ENCODE data around the gene IL17C. TPM values are rescaled to one million over a fixed set of nuclear protein-coding genes. Genes with fewer than 3 reads are reported as not detected.

IL17C gene
- total and polyA plus RNA-seq, 2 donors (not counting 3 experiments of a cell fraction or from before 2014, with no cell fraction given) = 0.17 TPM; not detected in 1

DNA sequence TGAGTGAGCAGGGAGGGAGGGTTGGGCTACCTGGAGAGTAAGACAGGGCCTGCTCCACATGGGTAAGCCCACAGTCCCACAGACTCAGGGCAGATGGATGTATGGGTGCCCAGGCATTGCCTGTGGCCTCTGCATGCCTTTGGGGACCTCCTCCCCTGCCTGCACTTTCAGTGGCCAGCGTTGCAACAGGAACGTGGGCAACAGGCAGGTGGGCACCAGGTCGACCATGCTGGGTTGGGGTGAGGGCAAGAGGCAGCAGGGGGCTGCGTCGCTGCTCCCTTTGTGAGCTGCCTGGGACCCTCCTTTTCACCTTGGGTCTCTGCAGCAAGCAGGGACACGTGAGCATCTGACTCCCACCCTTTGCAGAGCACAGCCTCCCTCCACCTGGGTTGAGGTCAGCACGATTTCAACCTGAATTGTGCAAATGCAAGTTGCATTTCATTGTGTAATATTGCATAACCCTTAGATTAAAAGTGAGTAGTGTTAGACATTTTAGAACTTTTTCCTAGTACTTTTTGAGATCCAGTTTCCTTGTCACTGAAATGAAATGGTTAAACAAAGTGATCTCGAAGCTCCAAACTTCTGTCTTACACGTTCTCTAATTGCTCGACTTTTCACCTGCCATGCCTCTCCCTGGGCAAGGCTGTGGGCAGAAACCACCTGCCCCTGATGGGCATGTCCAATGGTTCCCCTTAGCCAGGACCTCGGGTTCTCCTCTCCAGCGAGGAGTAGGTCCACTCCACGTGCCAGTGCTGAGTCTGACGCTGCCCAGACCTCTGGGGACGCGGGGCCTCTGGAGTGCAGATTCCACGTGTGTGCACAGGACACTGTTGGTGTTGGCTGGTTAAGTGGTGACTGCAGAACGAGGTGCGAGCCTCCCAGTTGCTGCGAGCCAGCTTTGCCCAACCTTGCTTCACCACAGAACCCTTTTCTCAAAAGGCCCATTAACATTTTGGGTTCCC lies 32.9 kb upstream of the IL17C start:
- no peak for DNase-seq (ENCODE audit: low read depth, low spot score)
- no peak overlapping the region for H2AFZ ChIP-seq (ENCODE audit: low read depth, low read length)
- H4K20me1 ChIP-seq (replicated peaks; ENCODE audit: control insufficient read depth, extremely low read depth, insufficient read depth, low read length) = no peaks in the 10 kb centered on the region
- no peak overlapping the region for H3K4me3 ChIP-seq (replicated peaks in 1 of 3; ENCODE audit: insufficient read depth in 1 of 3, low read depth in 1 of 3, low read length in 3 of 3)
- no peak overlapping the region for H3K27ac ChIP-seq (ENCODE audit: insufficient read depth, low read depth, low read length)
- H3K9ac ChIP-seq (replicated peaks; ENCODE audit: extremely low read depth, insufficient read depth, low read length) = no peak overlapping the region
- no peak overlapping the region for H3K4me2 ChIP-seq (ENCODE audit: insufficient read depth, low read length)
- TF ChIP-seq MYC (IDR thresholded peaks at IDR 0.05; ENCODE audit: low read depth, low read length) = no peak
- peaks cover 3 to 42% of the 10 kb centered on the region in 2 experiments for H3K36me3 ChIP-seq (ENCODE audit: control insufficient read depth in 2 of 2, extremely low read depth in 1 of 2, insufficient read depth in 2 of 2, low read length in 2 of 2)
- intact Hi-C loops (cut with micrococcal nuclease) (no loop called here), dilution Hi-C loops (cut with MboI; ENCODE audit: extremely low pct_ligation_motif_present, low sequenced_read_pairs) (no loop called here)
- H3K9me3 ChIP-seq (replicated peaks; ENCODE audit: control insufficient read depth, insufficient read depth, low read length) = no peaks in the 10 kb centered on the region
- H3K4me1 ChIP-seq (ENCODE audit: control insufficient read depth, extremely low read depth, insufficient read depth, low read length) = no peaks in the 10 kb centered on the region
- no peaks in the 10 kb centered on the region for H3K27me3 ChIP-seq (ENCODE audit: control insufficient read depth in 2 of 2, insufficient read depth in 2 of 2, low read length in 2 of 2)
- H3K9me1 ChIP-seq (replicated peaks; ENCODE audit: control insufficient read depth, extremely low read depth, insufficient read depth, low read length) = no peaks in the 10 kb centered on the region
- ChIA-PET CTCF (no interaction called here), POLR2A (no interaction called here)
- H3K79me2 ChIP-seq (ENCODE audit: control insufficient read depth, insufficient read depth, low read length) = no peaks in the 10 kb centered on the region
- FAIRE-seq = no peak
- no TSS peak for BruUV-seq (replicated peaks)

DNA sequence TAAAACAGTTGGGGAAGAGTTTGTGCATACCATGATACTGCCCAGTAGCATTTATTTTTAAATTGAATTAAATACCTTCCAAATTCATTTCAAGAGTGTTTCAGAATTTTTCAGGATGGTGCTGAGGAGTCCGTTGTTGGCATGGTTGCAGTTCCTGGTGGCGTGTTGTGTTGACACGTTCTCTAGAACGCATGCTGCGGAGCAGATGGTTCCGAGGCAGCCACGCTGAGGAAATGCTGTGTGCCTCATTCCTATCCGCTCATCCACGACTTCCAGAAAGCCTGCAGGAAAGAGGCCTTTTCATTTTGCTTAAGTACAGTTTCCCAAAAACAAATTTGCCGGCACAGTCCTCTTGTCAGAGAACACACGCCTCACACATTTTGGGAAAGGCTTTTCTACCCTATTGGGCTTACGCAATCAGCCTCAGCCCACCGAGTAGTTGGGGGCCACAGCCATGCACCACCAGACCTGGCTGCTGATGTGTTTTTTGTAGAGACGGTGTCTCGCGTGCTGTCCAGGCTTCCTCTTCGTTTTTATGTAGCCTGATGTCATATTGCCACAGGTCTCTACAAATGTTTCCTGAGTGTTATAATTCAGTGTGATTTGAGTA lies 32.1 kb upstream of the IL17C start:
- no peaks in the 10 kb centered on the region for H4K20me1 ChIP-seq (replicated peaks; ENCODE audit: control insufficient read depth, extremely low read depth, insufficient read depth, low read length)
- H3K36me3 ChIP-seq (ENCODE audit: control insufficient read depth in 2 of 2, extremely low read depth in 1 of 2, insufficient read depth in 2 of 2, low read length in 2 of 2) = peaks cover 0 to 37% of the 10 kb centered on the region in 2 experiments
- CTCF ChIA-PET = no interaction called here
- no peaks in the 10 kb centered on the region for H3K4me1 ChIP-seq (ENCODE audit: control insufficient read depth, extremely low read depth, insufficient read depth, low read length)
- no peak for DNase-seq (ENCODE audit: low read depth, low spot score)
- no TSS peak for BruUV-seq (replicated peaks)
- FAIRE-seq = no peak
- H3K4me3 ChIP-seq (replicated peaks in 1 of 3; ENCODE audit: insufficient read depth in 1 of 3, low read depth in 1 of 3, low read length in 3 of 3) = no peak overlapping the region
- POLR2A ChIA-PET = no interaction called here
- H3K9me3 ChIP-seq (replicated peaks; ENCODE audit: control insufficient read depth, insufficient read depth, low read length) = no peaks in the 10 kb centered on the region
- H3K27me3 ChIP-seq (ENCODE audit: control insufficient read depth in 2 of 2, insufficient read depth in 2 of 2, low read length in 2 of 2) = no peaks in the 10 kb centered on the region
- H3K27ac ChIP-seq (ENCODE audit: insufficient read depth, low read depth, low read length) = no peak overlapping the region
- no peak overlapping the region for H3K4me2 ChIP-seq (ENCODE audit: insufficient read depth, low read length)
- H3K9ac ChIP-seq (replicated peaks; ENCODE audit: extremely low read depth, insufficient read depth, low read length) = no peak overlapping the region
- H2AFZ ChIP-seq (ENCODE audit: low read depth, low read length) = no peak overlapping the region
- no peak for TF ChIP-seq JUN (IDR thresholded peaks at IDR 0.05; ENCODE audit: borderline replicate concordance, insufficient read depth, insufficient read length, low read depth)
- TF ChIP-seq FOS (IDR thresholded peaks at IDR 0.05; ENCODE audit: borderline replicate concordance, insufficient read depth, low read length) = no peak
- TF ChIP-seq, protein P1, sequence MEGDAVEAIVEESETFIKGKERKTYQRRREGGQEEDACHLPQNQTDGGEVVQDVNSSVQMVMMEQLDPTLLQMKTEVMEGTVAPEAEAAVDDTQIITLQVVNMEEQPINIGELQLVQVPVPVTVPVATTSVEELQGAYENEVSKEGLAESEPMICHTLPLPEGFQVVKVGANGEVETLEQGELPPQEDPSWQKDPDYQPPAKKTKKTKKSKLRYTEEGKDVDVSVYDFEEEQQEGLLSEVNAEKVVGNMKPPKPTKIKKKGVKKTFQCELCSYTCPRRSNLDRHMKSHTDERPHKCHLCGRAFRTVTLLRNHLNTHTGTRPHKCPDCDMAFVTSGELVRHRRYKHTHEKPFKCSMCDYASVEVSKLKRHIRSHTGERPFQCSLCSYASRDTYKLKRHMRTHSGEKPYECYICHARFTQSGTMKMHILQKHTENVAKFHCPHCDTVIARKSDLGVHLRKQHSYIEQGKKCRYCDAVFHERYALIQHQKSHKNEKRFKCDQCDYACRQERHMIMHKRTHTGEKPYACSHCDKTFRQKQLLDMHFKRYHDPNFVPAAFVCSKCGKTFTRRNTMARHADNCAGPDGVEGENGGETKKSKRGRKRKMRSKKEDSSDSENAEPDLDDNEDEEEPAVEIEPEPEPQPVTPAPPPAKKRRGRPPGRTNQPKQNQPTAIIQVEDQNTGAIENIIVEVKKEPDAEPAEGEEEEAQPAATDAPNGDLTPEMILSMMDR (IDR thresholded peaks at IDR 0.05; ENCODE audit: extremely low read depth in 1 of 2, insufficient read depth in 1 of 2, low read depth in 1 of 2, low read length in 2 of 2) = no peak
- no peak for TF ChIP-seq POLR2A (IDR thresholded peaks at IDR 0.05; ENCODE audit: low read depth, low read length)
- TF ChIP-seq EZH2 (IDR thresholded peaks at IDR 0.05; ENCODE audit: borderline replicate concordance, low read depth, low read length, severe bottlenecking) = no peak
- TF ChIP-seq POLR2AphosphoS5 (IDR thresholded peaks at IDR 0.05; ENCODE audit: insufficient read depth, low read depth, low read length) = no peak
- TF ChIP-seq MYC (IDR thresholded peaks at IDR 0.05; ENCODE audit: low read depth, low read length) = no peak
- TF ChIP-seq, protein P2, sequence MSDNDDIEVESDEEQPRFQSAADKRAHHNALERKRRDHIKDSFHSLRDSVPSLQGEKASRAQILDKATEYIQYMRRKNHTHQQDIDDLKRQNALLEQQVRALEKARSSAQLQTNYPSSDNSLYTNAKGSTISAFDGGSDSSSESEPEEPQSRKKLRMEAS (IDR thresholded peaks at IDR 0.05; ENCODE audit: insufficient read depth, insufficient read length) = no peak
- TF ChIP-seq GATA2 (IDR thresholded peaks at IDR 0.05; ENCODE audit: insufficient read depth, insufficient read length, low read depth, low read length) = no peak
- H3K9me1 ChIP-seq (replicated peaks; ENCODE audit: control insufficient read depth, extremely low read depth, insufficient read depth, low read length) = no peaks in the 10 kb centered on the region
- dilution Hi-C loops (cut with MboI; ENCODE audit: extremely low pct_ligation_motif_present, low sequenced_read_pairs) = no loop called here
- intact Hi-C loops (cut with micrococcal nuclease) = no loop called here
- H3K79me2 ChIP-seq (ENCODE audit: control insufficient read depth, insufficient read depth, low read length) = no peaks in the 10 kb centered on the region

Measured in endothelial cell of umbilical vein (primary cell).